Dermis blood vessel endothelial cell (primary cell): ENCODE results near the gene TCF3. TPM values are rescaled to one million over a fixed set of nuclear protein-coding genes. Genes with fewer than 3 reads are reported as not detected.
"Not testable (repeated sequence)": the region's sequence is repeated elsewhere in the genome, so short reads cannot be mapped to it uniquely, and the experiment has no call there.

ENCODE experiments used
- DNase-seq: peaks from one replicate; pipeline ENCODE4 v3.0.0; 2010
- total RNA-seq: library from RNA; depleted of rRNA; stranded (reverse); fragments of >200 nt; gene quantifications from 2 replicates; pipeline ENCODE4 v1.2.3, GENCODE V29; 2014

The TCF3 gene
- total RNA-seq, 1 donor from 2014 or later: 94.1 TPM

DNA sequence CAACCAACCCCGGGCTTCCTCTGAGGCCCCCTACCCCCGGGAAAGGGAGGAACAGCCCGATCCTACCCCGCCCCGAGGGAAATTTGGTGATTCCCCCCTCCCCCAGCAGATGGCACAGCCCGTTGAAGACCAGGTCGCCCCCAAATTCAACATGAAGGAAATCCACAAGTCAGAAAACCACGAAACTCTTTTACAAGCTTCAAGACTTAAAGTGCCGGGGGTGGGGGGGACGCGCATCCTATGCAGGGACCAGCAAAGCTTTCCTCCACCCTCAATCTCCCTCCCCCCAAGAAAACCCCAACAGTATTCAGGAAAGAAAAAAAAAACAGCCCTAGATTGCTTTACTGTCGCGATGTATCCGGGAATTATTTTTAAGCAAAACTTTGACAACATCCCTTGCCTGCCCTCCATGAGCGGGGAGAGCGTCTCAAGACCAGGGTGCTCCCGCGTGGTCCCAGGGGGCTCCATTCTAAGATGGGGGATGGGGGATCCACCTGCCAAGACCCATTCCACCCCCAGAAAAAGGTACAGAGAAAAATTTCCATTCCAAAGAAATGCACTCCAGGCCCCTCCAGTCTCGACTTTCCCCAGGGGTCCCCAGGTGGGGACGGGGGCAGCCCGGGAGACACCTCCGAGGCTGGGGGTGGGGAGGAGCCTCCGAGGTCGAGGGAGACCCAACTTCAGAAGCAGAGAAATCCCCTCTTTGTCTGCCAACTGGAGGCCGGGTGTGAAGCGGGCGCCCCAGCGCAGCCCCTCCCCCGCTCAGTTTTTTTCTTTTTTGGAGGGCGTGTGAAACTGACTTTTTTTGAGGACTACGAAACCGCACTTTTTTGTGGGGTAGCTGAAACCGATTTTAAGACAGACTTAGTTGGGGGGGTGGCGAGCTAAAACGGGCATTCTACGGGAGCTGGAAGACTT, 1.5 kb downstream of the TCF3 start:
- peak; percentile 45 for DNase-seq

DNA sequence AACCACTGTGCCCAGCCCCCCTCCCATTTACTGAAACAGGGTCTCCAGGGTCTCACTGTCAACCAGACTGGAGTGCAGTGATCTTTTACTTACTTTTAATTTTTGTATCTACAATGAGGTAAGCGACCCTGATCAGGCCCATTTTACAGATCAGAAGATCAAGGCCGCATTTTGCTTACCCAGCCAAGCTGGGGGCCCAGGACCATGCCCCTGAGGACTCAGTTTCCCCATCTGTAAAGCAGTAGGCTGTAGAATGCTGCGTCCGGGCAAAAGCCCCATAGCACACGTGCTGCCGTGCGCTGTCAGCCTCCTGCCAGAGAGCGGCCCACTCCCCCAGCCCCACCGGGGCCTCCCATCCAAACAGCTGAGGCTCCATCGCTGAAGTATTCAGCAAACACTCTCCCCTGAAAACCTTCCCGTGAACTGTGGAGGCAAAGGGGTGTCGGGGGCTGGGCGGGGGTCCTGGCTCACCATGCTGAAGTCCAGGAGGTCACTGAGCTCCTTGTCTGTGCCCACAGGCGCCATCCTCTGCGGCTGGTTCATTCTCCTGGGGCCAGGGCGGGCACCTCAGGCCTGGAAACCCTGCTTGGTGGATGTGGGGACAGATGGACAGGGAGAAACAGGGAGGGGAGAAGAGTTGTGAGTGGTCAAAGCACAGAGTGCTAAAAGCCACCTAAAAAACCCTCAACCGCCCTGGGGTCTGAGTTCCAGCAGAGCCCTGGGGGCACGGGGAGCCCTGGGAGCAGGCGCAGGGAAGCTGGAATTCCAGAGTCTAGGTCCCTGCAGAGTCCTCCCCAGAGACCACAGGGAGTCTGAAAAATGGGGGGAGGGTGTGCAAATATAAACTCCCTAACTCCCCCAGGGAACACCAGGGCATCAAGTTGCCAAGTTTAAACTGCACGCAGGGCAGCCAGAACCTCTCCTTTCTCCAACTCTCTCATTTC, 2.4 kb downstream of the TCF3 start:
- DNase-seq: no peak

DNA sequence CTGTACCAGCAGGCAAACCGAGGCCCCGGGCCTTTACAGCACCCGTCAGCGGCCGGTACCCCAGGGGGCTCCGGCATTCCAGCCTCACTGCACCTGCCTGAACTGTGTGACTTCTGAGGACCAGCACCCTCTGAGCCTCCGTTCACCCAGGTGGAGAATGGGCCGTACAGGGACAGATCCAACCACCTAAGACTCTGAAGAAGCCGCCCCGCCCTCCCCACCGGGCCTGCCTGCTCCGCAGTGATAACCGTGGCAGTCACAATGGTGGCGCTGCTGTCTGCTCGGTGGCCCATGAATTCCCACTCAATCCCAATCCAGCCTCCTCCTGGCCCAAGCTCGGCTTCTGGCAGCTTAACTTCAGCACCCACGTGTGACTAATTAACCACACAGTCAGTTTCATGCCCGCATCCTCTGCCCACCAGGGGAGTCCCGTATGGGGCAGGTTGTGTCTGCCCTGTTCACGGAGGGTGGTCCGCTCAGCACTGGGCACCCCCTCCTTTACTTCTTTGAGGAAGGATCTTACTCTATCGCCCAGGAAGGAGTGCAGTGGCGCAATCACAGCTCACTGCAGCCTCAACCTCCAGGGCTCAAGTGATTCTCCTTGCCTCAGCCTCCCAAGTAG, 3.4 kb downstream of the TCF3 start:
- DNase-seq: no peak

GRCh38 chr19:1648459-1648849, 4.0 kb downstream of the TCF3 start:
- DNase-seq: no peak

GRCh38 chr19:1647501-1648458, 4.6 kb downstream of the TCF3 start:
- no peak for DNase-seq

DNA sequence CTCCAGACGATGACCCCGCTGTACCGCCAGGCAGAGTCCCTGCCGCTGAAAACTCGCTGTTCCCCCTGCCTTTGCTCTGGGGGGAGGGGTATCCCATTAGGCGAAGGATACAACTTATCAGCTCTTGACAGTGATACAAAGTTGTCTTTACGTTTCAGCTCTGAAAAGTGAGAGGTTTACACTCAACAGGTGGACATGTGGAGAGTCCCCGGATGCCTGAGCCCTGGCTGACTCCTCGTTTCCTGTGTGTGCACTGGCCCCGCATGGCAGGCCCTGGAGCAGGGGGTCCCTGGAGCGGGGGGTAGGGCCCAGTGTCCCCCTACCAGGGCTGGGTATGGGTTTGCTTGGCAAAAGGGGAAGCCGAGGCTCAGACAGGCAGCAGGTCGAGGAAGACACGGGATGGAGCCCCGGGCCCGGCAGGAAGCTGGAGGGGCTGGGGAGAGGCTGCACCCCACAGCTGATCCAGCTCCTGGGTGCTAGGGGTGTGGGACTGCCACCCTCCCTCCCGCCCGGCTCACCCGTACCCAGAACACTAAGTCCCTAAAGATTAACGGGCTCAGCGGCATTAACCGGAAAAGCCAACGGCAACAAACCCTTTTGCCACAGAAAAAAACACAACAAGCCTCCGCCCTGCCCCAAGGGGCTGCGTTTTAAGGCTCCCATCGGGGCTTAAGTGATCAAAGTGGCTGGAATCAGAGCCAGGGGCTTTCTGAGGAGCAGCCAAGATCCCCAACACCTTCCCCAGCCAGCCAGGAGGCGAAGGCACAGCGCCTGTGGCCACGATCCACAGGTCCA, 5.6 kb downstream of the TCF3 start:
- DNase-seq: no peak

- DNase-seq: no peak
Measured at GRCh38 chr19:1646149-1646548, 6.3 kb downstream of the TCF3 start.

DNA sequence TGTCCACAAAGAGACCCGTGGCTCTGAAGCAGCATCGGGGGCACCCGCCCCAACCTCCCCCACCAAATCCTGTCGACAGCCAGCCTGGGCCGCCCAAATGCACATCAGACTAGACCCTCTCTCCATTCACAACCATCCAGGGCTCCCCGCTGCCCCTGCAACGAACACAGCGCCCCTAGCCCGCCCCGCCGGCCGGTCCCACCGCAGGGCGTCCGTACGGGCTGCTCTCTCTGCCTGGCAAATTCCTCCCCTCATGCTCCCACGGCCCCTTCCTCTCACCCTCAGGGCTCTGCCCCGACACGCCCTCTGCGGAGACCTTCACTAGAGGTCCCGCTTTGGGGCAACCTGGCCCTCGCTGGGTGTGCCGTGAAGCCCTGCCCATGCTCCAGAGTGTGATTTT, 7.1 kb downstream of the TCF3 start:
- no peak for DNase-seq

DNA sequence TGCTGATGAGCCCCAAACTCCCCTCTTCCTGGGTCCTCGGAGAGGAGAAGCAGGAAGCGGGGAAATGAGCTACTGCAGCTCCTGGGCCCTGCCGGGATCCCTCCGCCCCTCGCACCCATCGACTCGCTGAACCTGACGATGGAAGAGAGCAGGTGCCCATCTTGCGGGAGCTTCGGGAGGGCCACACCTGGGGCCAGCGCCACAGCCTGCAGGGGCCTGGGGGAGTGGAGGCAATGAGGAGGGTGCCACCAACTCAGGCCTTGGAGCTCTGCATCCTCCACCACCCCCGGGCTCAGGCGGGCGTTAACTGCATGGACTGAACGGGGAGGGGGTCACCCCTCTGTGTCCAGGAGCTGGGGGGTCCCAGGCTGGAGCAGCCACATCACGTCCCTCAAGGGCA, 8.3 kb downstream of the TCF3 start:
- DNase-seq: no peak

GRCh38 chr19:1640893-1641448, 11.4 kb downstream of the TCF3 start:
- DNase-seq: not testable (repeated sequence)

- DNase-seq: no peak
Measured at GRCh38 chr19:1636325-1637236, 15.8 kb downstream of the TCF3 start.

- DNase-seq: no peak
Measured at GRCh38 chr19:1634938-1635243, 17.5 kb downstream of the TCF3 start.

GRCh38 chr19:1634242-1634937, 18.0 kb downstream of the TCF3 start:
- DNase-seq: no peak

DNA sequence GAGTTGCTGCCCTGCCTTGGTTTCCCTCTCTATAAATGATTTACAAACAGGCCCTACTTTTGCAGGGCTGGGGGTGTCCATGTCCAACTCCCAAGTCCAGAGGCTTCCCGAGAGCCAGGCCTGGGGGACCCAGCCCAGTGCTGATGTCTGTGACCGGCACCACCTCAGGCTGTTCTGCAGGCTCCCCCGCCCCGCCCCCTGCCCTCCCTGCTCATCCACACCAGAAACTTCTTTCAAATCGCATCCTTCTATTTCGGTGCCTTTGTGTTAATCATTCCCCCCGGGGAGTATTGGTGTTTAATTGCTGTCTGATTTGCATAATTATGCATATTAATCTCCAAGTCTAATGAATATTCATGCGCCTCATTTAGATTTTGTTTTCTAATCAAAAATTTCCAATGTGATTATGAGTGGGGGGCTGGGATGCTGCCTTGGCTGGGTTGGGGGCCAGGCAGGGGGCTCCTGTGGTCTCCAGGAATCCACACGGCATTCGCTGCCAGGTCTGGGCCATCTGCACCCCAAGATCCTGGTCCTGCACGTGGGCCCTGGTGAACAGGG, 19.1 kb downstream of the TCF3 start:
- DNase-seq: no peak

- no peak for DNase-seq
Measured at GRCh38 chr19:1632462-1633268, 19.8 kb downstream of the TCF3 start.

DNA sequence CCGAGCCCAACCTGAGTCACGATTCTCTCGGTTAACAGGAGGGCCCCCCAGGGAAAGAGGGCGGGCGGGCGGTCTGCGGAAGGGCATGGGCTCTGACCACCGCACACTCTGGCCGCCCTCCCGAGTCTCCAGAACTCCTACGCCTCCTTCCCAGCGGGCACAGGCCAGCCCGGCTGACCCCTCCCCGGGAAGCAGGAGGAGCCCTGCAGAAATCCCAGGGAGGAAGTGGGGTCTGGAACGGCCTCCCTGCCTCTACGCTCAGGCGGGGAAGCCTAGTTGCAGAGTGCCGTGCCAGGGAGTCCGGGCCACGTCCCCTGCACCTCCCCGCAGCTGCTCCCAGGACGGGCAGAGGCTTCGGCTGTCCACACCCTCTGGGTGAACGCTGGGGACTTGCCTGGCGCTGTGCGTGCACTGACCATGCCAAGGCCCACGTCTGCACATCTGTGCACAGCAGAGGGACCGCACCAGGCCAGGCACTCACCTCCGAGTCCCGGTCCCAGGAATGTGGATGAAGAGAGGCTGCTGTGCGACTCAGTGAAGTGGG, 20.8 kb downstream of the TCF3 start:
- DNase-seq: no peak

DNA sequence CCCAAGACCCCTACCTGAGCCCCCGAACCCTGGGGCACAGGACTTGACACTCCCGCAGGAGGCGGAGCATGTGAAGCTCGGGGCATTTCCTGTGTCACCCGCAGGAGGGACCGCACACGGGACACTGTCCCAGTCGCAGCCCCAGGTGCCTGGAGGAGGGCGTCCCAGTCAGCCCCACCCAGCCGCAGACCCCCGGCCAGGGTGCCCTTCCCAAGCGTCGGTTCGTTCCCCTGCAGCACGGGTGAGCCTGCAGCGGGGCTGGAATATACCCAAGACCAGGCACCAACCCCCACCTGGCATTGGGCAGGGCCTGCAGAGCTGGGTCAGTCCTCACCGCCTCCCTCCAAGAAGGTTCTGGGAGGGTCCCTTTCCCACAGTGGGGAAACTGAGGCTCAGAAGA, 21.6 kb downstream of the TCF3 start:
- DNase-seq: no peak

GRCh38 chr19:1630012-1630411, 22.4 kb downstream of the TCF3 start:
- no peak for DNase-seq
